Mucosa of descending colon (tissue), 3 donors: ENCODE results near the gene AURKA. TPM values are rescaled to one million over a fixed set of nuclear protein-coding genes. Genes with fewer than 3 reads are reported as not detected.
"Not testable (repeated sequence)": the region's sequence is repeated elsewhere in the genome, so short reads cannot be mapped to it uniquely, and the experiment has no call there.

Experiments used
- ATAC-seq: fragments of 200-7000 bp; cut with Tn5 transposase; one replicate; pipeline ENCODE4 v1.9.1; 2020; ENCODE audit warnings: mild to moderate bottlenecking, moderate library complexity
- DNase-seq, 3 donors: peaks; one replicate each; pipeline ENCODE4 v3.0.0-alpha.2; 2020
- H3K36me3 ChIP-seq: fragments of 200-600 bp; one replicate; pipeline ENCODE4 v1.8.0; 2021; ENCODE audit warnings: low read depth, mild to moderate bottlenecking
- H3K4me1 ChIP-seq: fragments of 200-600 bp; one replicate; pipeline ENCODE4 v1.8.0; 2021; ENCODE audit warnings: low read depth, mild to moderate bottlenecking
- H3K4me3 ChIP-seq: fragments of 200-600 bp; one replicate; pipeline ENCODE4 v1.8.0; 2021; ENCODE audit warnings: mild to moderate bottlenecking
- H3K9me3 ChIP-seq: fragments of 200-600 bp; one replicate; pipeline ENCODE4 v1.8.0; 2021; ENCODE audit warnings: mild to moderate bottlenecking
- intact Hi-C, 2 donors: fragments of 100-400 bp; cut with DNase I in 1 of 2; cut with micrococcal nuclease in 1 of 2; formaldehyde crosslinking; loops; one replicate each; pipeline versions ENCODE4 v1.11.0 to v1.11.1; 2022; cut with DNase I, micrococcal nuclease
- total RNA-seq, 3 donors: library from RNA; stranded (reverse); fragmentation: NEBNext Ultra II Directional in 2 of 3; extraction: Animal tissue kit (Norgen Biotek cat#: 25700) in 2 of 3; gene quantifications; one replicate each; pipeline versions ENCODE4 v1.2.1 to v1.2.4, GENCODE V29; 2021 to 2023
- TF ChIP-seq, protein P1 (sequence below): fragments of 200-600 bp; IDR thresholded peaks from one replicate; pipeline ENCODE4 v1.8.0; 2022; ENCODE audit warnings: antibody characterized with exemption, mild to moderate bottlenecking
- donor health status: DM: no; HTN: no; CAD: no; lungs with moderate emphysema.
- donor health status: DM: no; HTN: no; CAD: no.
- donor health status: DM: no; HTN: yes; CAD: no.

AURKA gene
- total RNA-seq, 3 donors from 2014 or later = 7.9 to 24.8 (median 11.2) TPM

GRCh38 chr20:56393653-56394052 is 1.6 kb upstream of the AURKA start:
- ATAC-seq = no peak
- intact Hi-C loops = no loop called here

DNA sequence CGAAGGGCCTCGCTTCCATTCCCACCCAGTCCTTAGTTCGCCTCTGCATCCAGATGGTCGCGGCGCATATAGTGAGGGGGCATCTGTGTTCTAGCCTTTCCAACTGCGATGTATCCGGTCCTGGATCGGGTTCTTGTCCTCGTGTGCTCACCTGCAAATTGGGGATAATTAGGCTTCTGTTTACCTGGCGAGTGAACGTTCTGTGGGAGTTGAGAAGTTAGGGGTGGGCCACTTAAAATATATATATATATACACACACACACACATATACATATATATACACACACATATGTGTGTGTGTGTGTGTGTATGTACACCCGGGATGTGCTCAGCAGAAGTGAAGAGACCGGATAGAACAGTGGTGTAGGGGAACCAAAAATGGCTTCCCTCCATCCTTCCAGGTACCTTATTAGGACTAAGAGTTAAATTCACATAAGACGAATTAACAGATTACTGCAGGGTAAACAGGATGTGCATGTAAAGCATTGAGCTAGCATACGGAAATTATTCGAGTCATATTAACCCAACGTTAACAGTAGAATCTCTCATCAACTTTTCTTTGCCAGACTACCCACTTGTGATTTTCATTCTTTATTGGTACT is 967 bp upstream of the AURKA start:
- peak overlapping the region; percentile 82 for H3K4me3 ChIP-seq
- TF ChIP-seq, protein P1, sequence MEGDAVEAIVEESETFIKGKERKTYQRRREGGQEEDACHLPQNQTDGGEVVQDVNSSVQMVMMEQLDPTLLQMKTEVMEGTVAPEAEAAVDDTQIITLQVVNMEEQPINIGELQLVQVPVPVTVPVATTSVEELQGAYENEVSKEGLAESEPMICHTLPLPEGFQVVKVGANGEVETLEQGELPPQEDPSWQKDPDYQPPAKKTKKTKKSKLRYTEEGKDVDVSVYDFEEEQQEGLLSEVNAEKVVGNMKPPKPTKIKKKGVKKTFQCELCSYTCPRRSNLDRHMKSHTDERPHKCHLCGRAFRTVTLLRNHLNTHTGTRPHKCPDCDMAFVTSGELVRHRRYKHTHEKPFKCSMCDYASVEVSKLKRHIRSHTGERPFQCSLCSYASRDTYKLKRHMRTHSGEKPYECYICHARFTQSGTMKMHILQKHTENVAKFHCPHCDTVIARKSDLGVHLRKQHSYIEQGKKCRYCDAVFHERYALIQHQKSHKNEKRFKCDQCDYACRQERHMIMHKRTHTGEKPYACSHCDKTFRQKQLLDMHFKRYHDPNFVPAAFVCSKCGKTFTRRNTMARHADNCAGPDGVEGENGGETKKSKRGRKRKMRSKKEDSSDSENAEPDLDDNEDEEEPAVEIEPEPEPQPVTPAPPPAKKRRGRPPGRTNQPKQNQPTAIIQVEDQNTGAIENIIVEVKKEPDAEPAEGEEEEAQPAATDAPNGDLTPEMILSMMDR = no peak
- intact Hi-C loops = no loop called here
- H3K9me3 ChIP-seq = no peaks in the 10 kb centered on the region
- peaks cover 22% of the 10 kb centered on the region for H3K4me1 ChIP-seq
- no peak for DNase-seq
- no peaks in the 10 kb centered on the region for H3K36me3 ChIP-seq
- ATAC-seq = peak; percentile 1

More at GRCh38 chr20:56393653-56394052, 1.6 kb upstream of the AURKA start:
- Histone ChIP-seq H3K4me3 (no peak overlapping the region), H3K36me3 (no peaks in the 10 kb centered on the region), H3K9me3 (no peaks in the 10 kb centered on the region), H3K4me1 (peaks cover 22% of the 10 kb centered on the region)
- DNase-seq = no peak
- TF ChIP-seq, protein P1 = no peak

GRCh38 chr20:56391596-56392131 is 351 bp downstream of the AURKA start:
- intact Hi-C loops = no loop called here
- ATAC-seq = peak; percentile 58
- Histone ChIP-seq H3K36me3 (no peaks in the 10 kb centered on the region), H3K4me3 (peak overlapping the region; percentile 38), H3K9me3 (no peaks in the 10 kb centered on the region), H3K4me1 (peaks cover 22% of the 10 kb centered on the region)
- DNase-seq = peak in 1 of 3 donors; percentile 16
- TF ChIP-seq, protein P1 = no peak

GRCh38 chr20:56391037-56391436 is 978 bp downstream of the AURKA start:
- Histone ChIP-seq H3K9me3 (no peaks in the 10 kb centered on the region), H3K4me3 (no peak overlapping the region), H3K36me3 (no peaks in the 10 kb centered on the region), H3K4me1 (peaks cover 22% of the 10 kb centered on the region)
- intact Hi-C loops = no loop called here
- TF ChIP-seq, protein P1 = no peak
- DNase-seq (no peak), ATAC-seq (no peak)

DNA sequence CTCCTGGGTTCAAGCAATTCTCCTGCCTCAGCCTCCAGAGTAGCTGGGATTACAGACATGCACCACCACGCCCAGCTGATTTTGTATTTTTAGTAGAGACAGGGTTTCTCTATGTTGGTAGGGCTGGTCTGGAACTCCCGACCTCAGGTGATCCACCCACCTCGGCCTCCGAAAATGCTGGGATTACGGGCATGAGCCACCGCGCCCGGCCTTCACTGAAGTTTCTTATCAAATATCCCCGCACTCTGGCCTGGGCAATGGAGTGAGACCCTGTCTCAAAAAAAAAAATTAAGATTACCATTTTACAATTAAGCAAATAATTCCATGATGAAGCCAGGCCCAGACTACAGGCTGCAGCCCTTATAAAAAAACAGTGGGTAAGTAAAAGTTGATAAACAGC is 1.6 kb downstream of the AURKA start:
- peaks cover 22% of the 10 kb centered on the region for H3K4me1 ChIP-seq
- intact Hi-C loops, H3K36me3 ChIP-seq, H3K9me3 ChIP-seq, DNase-seq, H3K4me3 ChIP-seq, ATAC-seq: not testable (repeated sequence)

- intact Hi-C loops = no loop called here
- TF ChIP-seq, protein P1 = no peak
- ATAC-seq (no peak), DNase-seq (no peak)
- Histone ChIP-seq H3K36me3 (no peaks in the 10 kb centered on the region), H3K4me1 (peaks cover 22% of the 10 kb centered on the region), H3K4me3 (no peak overlapping the region), H3K9me3 (no peaks in the 10 kb centered on the region)
Measured at GRCh38 chr20:56389807-56390206, 2.2 kb downstream of the AURKA start.
